Left renal cortex interstitium (tissue), 4 donors: Measurements from ENCODE around the gene ARRDC1. TPM values are rescaled to one million over a fixed set of nuclear protein-coding genes. Genes with fewer than 3 reads are reported as not detected.
A peak's percentile ranks its signal among the peaks of the same experiment; 100 is the strongest.
"Not testable (repeated sequence)": the region's sequence is repeated elsewhere in the genome, so short reads cannot be mapped to it uniquely, and the experiment has no call there.

Experiments used
- DNase-seq, 4 donors: peaks; one replicate each; pipeline ENCODE4 v3.0.0-alpha.2; 2013; ENCODE audit warnings: low read depth in 4 of 4, low spot score in 2 of 4, missing footprints in 1 of 4
- polyA plus RNA-seq, 4 donors: library from polyadenylated mRNA; unstranded; fragments of 120-200 nt; gene quantifications; one replicate each; pipeline ENCODE4 v1.2.1, GENCODE V29; 2013; ENCODE audit not compliant: insufficient read length in 4 of 4

The ARRDC1 gene
- polyA plus RNA-seq = 10 to 100 TPM; 25.4 to 49.0 (median 37.0) TPM

GRCh38 chr9:137605121-137606004 is at the start of gene ARRDC1:
Gene ARRDC1 (plus strand): TSS chr9:137605686. CDS start chr9:137605718, 32 bp downstream.
- peak in 3 of 4 donors; percentile 69 to 85 (median 77) for DNase-seq

GRCh38 chr9:137556069-137556838 is 49.2 kb upstream of the ARRDC1 start:
- DNase-seq = no peak

GRCh38 chr9:137558127-137558526 is 47.4 kb upstream of the ARRDC1 start:
- no peak for DNase-seq

- no peak for DNase-seq
These were observed 41.4 kb upstream of the ARRDC1 start for GRCh38 chr9:137564134-137564533.

GRCh38 chr9:137564817-137565411 is 40.6 kb upstream of the ARRDC1 start:
- no peak for DNase-seq

- not testable (repeated sequence) for DNase-seq
These were observed 37.0 kb upstream of the ARRDC1 start for GRCh38 chr9:137568445-137568844.

GRCh38 chr9:137569609-137570203 is 35.8 kb upstream of the ARRDC1 start:
- no peak for DNase-seq

GRCh38 chr9:137570566-137570965 is 34.9 kb upstream of the ARRDC1 start:
- no peak for DNase-seq

GRCh38 chr9:137574192-137574591 is 31.3 kb upstream of the ARRDC1 start:
- DNase-seq = no peak

GRCh38 chr9:137575364-137575715 is 30.1 kb upstream of the ARRDC1 start:
- DNase-seq = no peak

GRCh38 chr9:137575716-137576411 is 29.6 kb upstream of the ARRDC1 start:
- no peak for DNase-seq

GRCh38 chr9:137578518-137579258 is 26.8 kb upstream of the ARRDC1 start, which contains the start of gene DPH7:
Gene DPH7 (minus strand): TSS chr9:137578925. CDS start chr9:137578777, 148 bp downstream.
- DNase-seq = peak; percentile 63 to 91 (median 83)

GRCh38 chr9:137579259-137579604 is 26.3 kb upstream of the ARRDC1 start:
- no peak for DNase-seq

- DNase-seq = no peak
These were observed 25.1 kb upstream of the ARRDC1 start for GRCh38 chr9:137580209-137580953.

- no peak for DNase-seq
These were observed 24.5 kb upstream of the ARRDC1 start for GRCh38 chr9:137580954-137581322.

- no peak for DNase-seq
These were observed 23.9 kb upstream of the ARRDC1 start for GRCh38 chr9:137581361-137582285.

GRCh38 chr9:137582286-137582860 is 23.1 kb upstream of the ARRDC1 start:
- no peak for DNase-seq
